DOHH2 (cell line): ENCODE data around the gene CD164L2.

Experiments used
- H3F3A ChIP-seq: fragments of 200-600 bp; sonication (generic), shearing (Covaris generic); 2 replicates; pipeline ENCODE4 v1.6.0; 2016; ENCODE audit warnings: antibody characterized with exemption, mild to moderate bottlenecking; ENCODE audit not compliant: control insufficient read depth, insufficient read depth
- H3K27ac ChIP-seq: fragments of 200-600 bp; sonication (generic); 2 replicates; pipeline ENCODE4 v1.5.1; 2014; ENCODE audit warnings: low read depth, mild to moderate bottlenecking, low read length, moderate library complexity
- H3K27me3 ChIP-seq: fragments of 200-600 bp; sonication (generic); 2 replicates; pipeline ENCODE4 v1.6.1; 2014; ENCODE audit warnings: mild to moderate bottlenecking, low read length, mixed read lengths; ENCODE audit not compliant: control insufficient read depth
- H3K36me3 ChIP-seq: fragments of 200-600 bp; sonication (generic); 2 replicates; pipeline ENCODE4 v1.6.1; 2014; ENCODE audit warnings: mild to moderate bottlenecking, low read length, moderate library complexity, mixed read lengths; ENCODE audit not compliant: control insufficient read depth
- H3K4me1 ChIP-seq: fragments of 200-600 bp; sonication (generic); 2 replicates; pipeline ENCODE4 v1.6.1; 2014; ENCODE audit warnings: mild to moderate bottlenecking, low read length, mixed read lengths; ENCODE audit not compliant: control insufficient read depth
- H3K4me2 ChIP-seq: fragments of 200-600 bp; sonication (generic); 2 replicates; pipeline ENCODE4 v1.6.0; 2014; ENCODE audit warnings: mild to moderate bottlenecking, low read length, moderate library complexity
- H3K4me3 ChIP-seq: fragments of 200-600 bp; sonication (generic); 2 replicates; pipeline ENCODE4 v1.5.1; 2014; ENCODE audit warnings: mild to moderate bottlenecking, low read length, mixed read lengths
- H3K79me2 ChIP-seq: fragments of 200-600 bp; sonication (generic); 2 replicates; pipeline ENCODE4 v1.6.1; 2014; ENCODE audit warnings: mild to moderate bottlenecking, low read length, mixed read lengths; ENCODE audit not compliant: control insufficient read depth
- H3K9me2 ChIP-seq: fragments of 200-600 bp; sonication (generic); replicated peaks from 2 replicates; pipeline ENCODE4 v1.6.1; 2014; ENCODE audit warnings: mild to moderate bottlenecking, low read length, mixed read lengths; ENCODE audit not compliant: control insufficient read depth
- H3K9me3 ChIP-seq: fragments of 200-600 bp; sonication (generic); 2 replicates; pipeline ENCODE4 v1.6.1; 2014; ENCODE audit warnings: antibody characterized with exemption, low read length, mixed read lengths; ENCODE audit not compliant: control insufficient read depth, insufficient read depth
- H4K20me1 ChIP-seq: fragments of 200-600 bp; sonication (generic); 2 replicates; pipeline ENCODE4 v1.6.0; 2014; ENCODE audit warnings: low read depth, mild to moderate bottlenecking, antibody characterized with exemption, low read length, moderate library complexity; ENCODE audit not compliant: control insufficient read depth, insufficient read depth
- CTCF ChIP-seq: fragments of 200-600 bp; sonication (generic); IDR thresholded peaks from one replicate; pipeline ENCODE4 v1.5.1; 2014; ENCODE audit warnings: antibody characterized with exemption, mild to moderate bottlenecking, low read depth, low read length; ENCODE audit not compliant: poor library complexity, severe bottlenecking
- EZH2phosphoT487 ChIP-seq: fragments of 200-600 bp; sonication (generic); IDR thresholded peaks from 2 replicates; pipeline ENCODE4 v1.6.1; 2017; ENCODE audit warnings: borderline replicate concordance, mild to moderate bottlenecking, antibody characterized with exemption, low read length, moderate library complexity, mixed read lengths

Gene CD164L2

GRCh38 chr1:27351541-27352107 is 31.5 kb downstream of the CD164L2 start:
- TF ChIP-seq CTCF (no peak), EZH2phosphoT487 (no peak)
- Histone ChIP-seq H3K4me2 (no peak overlapping the region), H3K36me3 (no peaks in the 10 kb centered on the region), H3K4me1 (no peaks in the 10 kb centered on the region), H3K9me3 (no peaks in the 10 kb centered on the region), H3K4me3 (no peak overlapping the region), H3K27ac (no peak overlapping the region), H3K9me2 (no peaks in the 10 kb centered on the region), H3K27me3 (no peaks in the 10 kb centered on the region), H4K20me1 (no peaks in the 10 kb centered on the region), H3F3A (no peaks in the 10 kb centered on the region), H3K79me2 (no peaks in the 10 kb centered on the region)

GRCh38 chr1:27350663-27351540 is 32.2 kb downstream of the CD164L2 start:
- Histone ChIP-seq H3K4me3 (no peak overlapping the region), H3K79me2 (no peaks in the 10 kb centered on the region), H3K4me1 (no peaks in the 10 kb centered on the region), H3K36me3 (no peaks in the 10 kb centered on the region), H3K27me3 (no peaks in the 10 kb centered on the region), H3K9me2 (no peaks in the 10 kb centered on the region), H3K27ac (no peak overlapping the region), H3F3A (no peaks in the 10 kb centered on the region), H3K9me3 (no peaks in the 10 kb centered on the region), H4K20me1 (no peaks in the 10 kb centered on the region), H3K4me2 (no peak overlapping the region)
- no peak for TF ChIP-seq CTCF
- TF ChIP-seq EZH2phosphoT487 = no peak

- no peaks in the 10 kb centered on the region for H3K9me2 ChIP-seq
- H3K27me3 ChIP-seq = no peaks in the 10 kb centered on the region
- H3F3A ChIP-seq = no peaks in the 10 kb centered on the region
- no peaks in the 10 kb centered on the region for H3K9me3 ChIP-seq
- H3K4me1 ChIP-seq = no peaks in the 10 kb centered on the region
- TF ChIP-seq CTCF (no peak), EZH2phosphoT487 (no peak)
- no peak overlapping the region for H3K4me2 ChIP-seq
- H3K79me2 ChIP-seq = no peaks in the 10 kb centered on the region
- no peaks in the 10 kb centered on the region for H3K36me3 ChIP-seq
- no peak overlapping the region for H3K4me3 ChIP-seq
- H4K20me1 ChIP-seq = no peaks in the 10 kb centered on the region
- H3K27ac ChIP-seq = no peak overlapping the region
Measured at GRCh38 chr1:27349784-27350662, 33.1 kb downstream of the CD164L2 start.
